Lower leg skin (tissue), 4 donors: Measurements from ENCODE around the gene LFNG. TPM values are rescaled to one million over a fixed set of nuclear protein-coding genes. Genes with fewer than 3 reads are reported as not detected.

Experiments
- DNase-seq, 2 donors: peaks; one replicate each; pipeline ENCODE4 v3.0.0-alpha.2; 2019; ENCODE audit warnings: low spot score in 2 of 2
- H3K4me3 ChIP-seq: fragments of 200-600 bp; sonication (generic); 2 replicates; pipeline ENCODE4 v1.5.1; 2017; ENCODE audit warnings: mild to moderate bottlenecking, low read depth; ENCODE audit not compliant: poor library complexity, severe bottlenecking
- POLR2A ChIP-seq, 2 donors: fragments of 450-650 bp; IDR thresholded peaks; one replicate each; pipeline ENCODE4 v1.6.1; 2016 to 2017; ENCODE audit warnings: antibody characterized with exemption in 2 of 2, mild to moderate bottlenecking in 1 of 2, moderate library complexity in 1 of 2
- WGBS, 2 donors: methylation state at CpG; one replicate each; pipeline ENCODE4 v1.1.5; 2018; 5-methylcytosine and 5-hydroxymethylcytosine counted together
- intact Hi-C: fragments of 100-400 bp; cut with DNase I; formaldehyde crosslinking; loops from one replicate; pipeline ENCODE4 v1.15.0; 2023; ENCODE audit warnings: low total_unique reads
- total RNA-seq, 4 donors: library from RNA; depleted of rRNA; stranded (reverse); fragments of >200 nt; gene quantifications; one replicate each; pipeline ENCODE4 v1.1.0, GENCODE V29; 2016
- TF ChIP-seq, protein P1 (sequence below), 3 donors: fragments of 450-650 bp; IDR thresholded peaks; one replicate each; pipeline ENCODE4 v1.5.1; 2016; ENCODE audit warnings: antibody characterized with exemption in 3 of 3, mild to moderate bottlenecking in 3 of 3, moderate library complexity in 2 of 3

LFNG gene
- total RNA-seq, 4 donors from 2014 or later: 104 to 169 (median 139) TPM

DNA sequence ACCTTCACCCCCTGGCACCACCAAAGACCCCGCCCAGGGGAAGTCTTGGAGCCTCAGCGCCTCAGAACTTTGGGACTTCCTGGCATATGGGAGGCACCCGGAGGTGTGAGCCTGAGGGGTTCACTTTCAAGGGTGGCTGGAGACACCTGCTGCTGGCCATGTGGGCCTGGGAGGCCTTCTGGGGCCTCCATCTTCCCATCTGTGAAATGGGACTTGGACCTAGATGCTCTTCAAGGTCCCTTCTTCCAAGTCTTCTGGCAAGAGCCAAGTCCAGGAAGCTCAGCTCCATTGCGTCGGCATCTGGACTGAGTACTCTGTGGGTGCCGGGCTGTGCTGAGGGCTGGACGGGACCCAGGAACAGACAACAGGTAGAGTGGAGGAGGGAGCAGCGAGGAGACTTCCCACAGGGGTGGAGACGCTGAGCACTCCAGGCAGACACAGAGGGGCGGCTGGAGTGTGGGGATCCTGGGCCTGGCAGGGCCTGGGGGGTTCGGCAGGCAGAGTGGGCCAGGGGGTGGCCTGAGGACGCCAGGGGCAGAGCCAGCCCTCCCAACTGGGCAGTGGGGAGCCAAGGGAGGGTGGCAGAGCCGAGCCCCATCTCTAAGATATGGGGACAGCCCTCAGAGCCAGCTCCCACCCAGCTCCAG is 9.3 kb upstream of the LFNG start:
- intact Hi-C loops: no loop called here
- DNase-seq: no peak
- no peak for TF ChIP-seq POLR2A (IDR thresholded peaks at IDR 0.05)
- TF ChIP-seq, protein P1, sequence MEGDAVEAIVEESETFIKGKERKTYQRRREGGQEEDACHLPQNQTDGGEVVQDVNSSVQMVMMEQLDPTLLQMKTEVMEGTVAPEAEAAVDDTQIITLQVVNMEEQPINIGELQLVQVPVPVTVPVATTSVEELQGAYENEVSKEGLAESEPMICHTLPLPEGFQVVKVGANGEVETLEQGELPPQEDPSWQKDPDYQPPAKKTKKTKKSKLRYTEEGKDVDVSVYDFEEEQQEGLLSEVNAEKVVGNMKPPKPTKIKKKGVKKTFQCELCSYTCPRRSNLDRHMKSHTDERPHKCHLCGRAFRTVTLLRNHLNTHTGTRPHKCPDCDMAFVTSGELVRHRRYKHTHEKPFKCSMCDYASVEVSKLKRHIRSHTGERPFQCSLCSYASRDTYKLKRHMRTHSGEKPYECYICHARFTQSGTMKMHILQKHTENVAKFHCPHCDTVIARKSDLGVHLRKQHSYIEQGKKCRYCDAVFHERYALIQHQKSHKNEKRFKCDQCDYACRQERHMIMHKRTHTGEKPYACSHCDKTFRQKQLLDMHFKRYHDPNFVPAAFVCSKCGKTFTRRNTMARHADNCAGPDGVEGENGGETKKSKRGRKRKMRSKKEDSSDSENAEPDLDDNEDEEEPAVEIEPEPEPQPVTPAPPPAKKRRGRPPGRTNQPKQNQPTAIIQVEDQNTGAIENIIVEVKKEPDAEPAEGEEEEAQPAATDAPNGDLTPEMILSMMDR (IDR thresholded peaks at IDR 0.05): no peak
- 75 to 87% methylated on average over 13 of the region's 13 CpGs for WGBS, 2 donors
- no peak overlapping the region for H3K4me3 ChIP-seq

DNA sequence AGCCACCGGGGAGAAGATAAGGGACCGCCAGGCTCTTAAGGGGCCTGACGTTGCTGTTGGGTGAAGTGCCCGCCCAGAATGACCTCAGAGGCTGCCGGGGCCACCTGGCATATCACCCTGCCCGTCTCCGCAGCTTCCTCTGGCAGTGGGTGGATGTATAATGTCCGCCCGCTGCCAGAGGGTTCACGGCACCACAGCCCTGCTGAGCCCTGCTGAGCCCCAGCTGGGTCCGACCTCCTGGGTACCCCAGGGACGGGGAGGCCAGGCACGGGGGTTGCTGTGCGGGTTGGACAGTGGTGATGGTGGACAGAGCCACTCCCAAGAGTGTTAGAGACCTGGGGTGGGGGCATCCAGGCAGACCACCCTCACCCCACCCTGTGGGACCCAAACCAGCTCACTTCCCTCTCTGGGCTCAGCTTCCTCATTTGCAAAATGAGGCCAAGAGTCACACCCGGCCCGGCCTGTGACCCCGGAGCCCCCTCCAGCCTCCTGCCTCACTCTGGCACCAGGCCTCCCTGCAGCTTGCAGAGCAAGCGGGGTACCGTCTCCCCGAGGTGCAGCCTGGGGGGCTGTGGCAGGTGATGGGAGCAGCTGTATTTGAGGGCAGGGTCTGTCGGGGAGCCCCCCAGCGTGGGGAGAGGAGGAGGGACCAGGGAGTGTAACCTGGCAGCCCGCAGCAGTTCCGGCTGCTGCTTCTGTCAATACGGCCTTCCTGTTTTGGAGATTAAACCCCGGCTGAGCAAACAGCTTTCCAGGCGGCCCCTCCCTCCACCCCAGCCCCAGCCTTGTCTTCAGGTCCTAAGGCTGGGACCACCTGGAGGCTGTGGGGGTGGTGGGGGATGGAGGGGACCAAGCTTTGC is 8.4 kb upstream of the LFNG start:
- intact Hi-C loops: no loop called here
- WGBS, 2 donors: 57 to 70% methylated on average over 10 to 22 of the region's 27 CpGs
- TF ChIP-seq POLR2A (IDR thresholded peaks at IDR 0.05): no peak
- TF ChIP-seq, protein P1 (IDR thresholded peaks at IDR 0.05): no peak
- no peak for DNase-seq
- H3K4me3 ChIP-seq: no peak overlapping the region

DNA sequence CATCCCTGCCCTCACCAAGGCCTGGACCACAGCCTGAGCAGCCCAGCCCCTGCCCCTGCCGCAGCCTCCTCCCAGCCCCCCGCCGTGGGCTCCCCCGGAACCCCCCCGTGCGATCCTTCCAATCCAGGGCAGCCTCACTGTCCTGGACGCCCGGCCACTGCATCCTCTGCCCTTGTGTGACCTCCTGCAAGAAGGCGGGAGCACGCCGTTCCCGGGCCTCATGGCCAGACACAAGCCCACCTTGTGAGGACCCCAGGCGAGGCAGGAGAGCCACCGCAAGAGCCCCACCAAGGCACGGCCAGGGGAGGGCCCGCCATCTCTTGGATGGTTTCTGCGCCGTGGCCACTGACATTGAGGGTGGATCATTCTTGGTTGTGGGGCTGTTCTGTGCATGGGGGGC is 7.8 kb upstream of the LFNG start:
- DNase-seq: no peak
- TF ChIP-seq, protein P1 (IDR thresholded peaks at IDR 0.05): no peak
- no peak for TF ChIP-seq POLR2A (IDR thresholded peaks at IDR 0.05)
- no peak overlapping the region for H3K4me3 ChIP-seq
- 61 to 72% methylated on average over 5 to 16 of the region's 18 CpGs for WGBS, 2 donors
- intact Hi-C loops: no loop called here

DNA sequence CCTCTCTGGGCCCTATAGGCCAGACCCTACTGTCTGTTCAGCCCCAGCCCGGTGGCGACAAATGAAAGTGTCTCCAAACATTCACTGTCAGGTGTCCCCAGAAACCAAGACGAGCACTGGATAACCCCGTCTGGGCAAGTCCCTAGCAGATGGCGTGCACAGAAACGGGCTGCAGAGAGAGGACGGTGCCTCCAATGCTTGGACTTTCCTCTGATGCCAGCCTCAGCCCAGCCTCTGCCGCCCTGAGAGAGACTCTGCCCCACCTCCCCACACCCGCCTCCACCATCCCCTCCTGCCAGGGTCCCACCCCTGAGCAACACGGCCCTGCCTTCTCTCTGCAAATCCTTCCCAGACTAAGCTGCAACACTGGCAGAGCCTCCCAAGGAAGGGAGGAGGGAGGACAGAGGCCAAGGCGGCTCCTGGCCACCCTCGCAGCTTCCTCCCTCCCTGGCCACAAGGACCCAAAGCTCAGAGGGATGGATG is 7.4 kb upstream of the LFNG start:
- no peak for DNase-seq
- H3K4me3 ChIP-seq: no peak overlapping the region
- WGBS, 2 donors: 24 to 27% methylated on average over 11 of the region's 12 CpGs
- TF ChIP-seq, protein P1 (IDR thresholded peaks at IDR 0.05): no peak
- no peak for TF ChIP-seq POLR2A (IDR thresholded peaks at IDR 0.05)
- intact Hi-C loops: no loop called here

DNA sequence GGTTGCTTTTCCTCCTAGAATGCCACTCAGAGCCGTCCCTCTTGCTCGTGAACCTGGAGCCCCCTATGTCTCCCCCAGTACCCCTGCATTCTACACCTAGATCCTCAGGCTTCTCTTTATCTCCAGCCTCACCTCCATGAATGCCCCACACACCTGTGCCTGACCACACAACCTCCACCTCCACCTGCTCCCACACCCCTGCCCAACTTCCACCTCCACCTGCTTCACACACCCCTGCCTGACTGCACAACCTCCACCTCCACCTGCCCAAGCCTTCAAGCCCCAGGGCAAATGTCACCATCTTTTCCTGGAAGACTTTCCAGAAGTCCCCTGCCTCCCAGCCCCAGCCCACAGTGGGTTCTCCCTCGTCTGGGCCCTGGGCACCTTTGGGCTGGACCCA is 6.9 kb upstream of the LFNG start:
- intact Hi-C loops: no loop called here
- WGBS, 2 donors: 58 to 74% methylated on average over 3 of the region's 3 CpGs
- no peak overlapping the region for H3K4me3 ChIP-seq
- DNase-seq: no peak
- TF ChIP-seq, protein P1 (IDR thresholded peaks at IDR 0.05): no peak
- no peak for TF ChIP-seq POLR2A (IDR thresholded peaks at IDR 0.05)
